ENCODE measurements around the gene ZNF81. TPM values are rescaled to one million over a fixed set of nuclear protein-coding genes. Genes with fewer than 3 reads are reported as not detected.

The ZNF81 gene
- 5.4 and 5.6 TPM in 2 replicates for total RNA-seq
- polyA plus RNA-seq, result 2.5 and 3.5 TPM in 2 replicates
- polyA plus RNA-seq (2012), result 1.9 and 2.2 TPM in 2 replicates
- 3.9 and 5.6 TPM in 2 replicates for polyA minus RNA-seq (ENCODE audit: low replicate concordance)

DNA sequence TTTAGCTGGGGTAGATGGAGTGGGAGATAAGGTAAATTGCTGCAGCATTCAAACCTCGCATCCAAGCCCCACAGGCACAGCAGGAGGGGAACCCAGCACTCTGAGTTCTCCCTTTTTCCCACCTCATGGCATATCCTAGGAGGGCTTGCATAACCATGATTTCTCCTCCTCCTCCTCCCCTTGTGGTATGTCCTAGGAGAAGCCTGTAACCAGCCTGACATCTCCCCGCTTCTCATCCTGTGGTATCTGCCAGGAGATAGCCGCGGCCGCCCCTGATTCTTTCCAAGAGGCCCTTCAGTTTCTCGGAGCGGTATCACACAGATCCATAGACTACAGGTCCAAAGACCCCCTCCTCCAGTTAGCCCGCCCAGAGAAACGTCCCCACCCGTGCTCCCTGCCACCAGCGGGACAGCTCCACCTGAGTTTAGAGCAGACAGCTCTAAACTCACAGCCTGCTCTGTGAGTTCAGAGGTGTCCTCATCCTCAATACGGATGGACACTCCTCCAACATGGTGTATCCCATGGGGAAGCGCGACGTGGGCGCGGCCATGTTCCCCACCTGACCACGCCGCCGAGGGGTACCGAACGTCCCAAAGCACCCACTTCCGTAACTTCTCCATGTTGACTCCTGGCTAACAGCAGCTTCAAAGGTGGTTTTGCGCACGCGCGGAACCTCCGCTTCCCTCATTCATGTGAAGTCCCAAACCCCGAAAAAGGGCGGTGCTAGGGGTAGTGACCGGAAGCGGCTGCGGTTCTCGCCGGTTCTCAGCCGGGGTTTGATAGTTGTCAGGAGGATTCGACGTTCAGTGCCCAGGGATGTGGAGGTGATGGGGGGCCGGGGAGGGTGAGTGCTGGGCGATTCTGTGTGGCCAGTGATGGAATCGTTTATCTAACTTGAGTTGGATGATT is at the start of gene ZNF81:
ZNF81 (plus strand) TSS at position 739 of the 909 bp plus-strand sequence. CDS start 9,366 bp downstream, outside the sequence.
- peaks cover 2% of the 10 kb centered on the region for H3K79me2 ChIP-seq (ENCODE audit: control insufficient read depth, insufficient read depth, low read length)
- H3K4me2 ChIP-seq (ENCODE audit: extremely low read depth, insufficient read depth, low read length), result peak within 1 kb of the TSS; percentile 79
- peak within 1 kb of the TSS; percentile 85 for H2AFZ ChIP-seq (ENCODE audit: low read length)
- H3K9me3 ChIP-seq (ENCODE audit: control insufficient read depth, insufficient read depth, low read depth, low read length), result no peaks in the 10 kb centered on the region
- H3K27ac ChIP-seq (ENCODE audit: insufficient read depth, low read length), result peak within 1 kb of the TSS; percentile 69
- peak within 1 kb of the TSS; percentile 58 for H3K9ac ChIP-seq (ENCODE audit: insufficient read depth, low read length)
- H3K4me1 ChIP-seq (ENCODE audit: control insufficient read depth, extremely low read depth, insufficient read depth, low read length), result no peaks in the 10 kb centered on the region
- TF ChIP-seq, protein P1, sequence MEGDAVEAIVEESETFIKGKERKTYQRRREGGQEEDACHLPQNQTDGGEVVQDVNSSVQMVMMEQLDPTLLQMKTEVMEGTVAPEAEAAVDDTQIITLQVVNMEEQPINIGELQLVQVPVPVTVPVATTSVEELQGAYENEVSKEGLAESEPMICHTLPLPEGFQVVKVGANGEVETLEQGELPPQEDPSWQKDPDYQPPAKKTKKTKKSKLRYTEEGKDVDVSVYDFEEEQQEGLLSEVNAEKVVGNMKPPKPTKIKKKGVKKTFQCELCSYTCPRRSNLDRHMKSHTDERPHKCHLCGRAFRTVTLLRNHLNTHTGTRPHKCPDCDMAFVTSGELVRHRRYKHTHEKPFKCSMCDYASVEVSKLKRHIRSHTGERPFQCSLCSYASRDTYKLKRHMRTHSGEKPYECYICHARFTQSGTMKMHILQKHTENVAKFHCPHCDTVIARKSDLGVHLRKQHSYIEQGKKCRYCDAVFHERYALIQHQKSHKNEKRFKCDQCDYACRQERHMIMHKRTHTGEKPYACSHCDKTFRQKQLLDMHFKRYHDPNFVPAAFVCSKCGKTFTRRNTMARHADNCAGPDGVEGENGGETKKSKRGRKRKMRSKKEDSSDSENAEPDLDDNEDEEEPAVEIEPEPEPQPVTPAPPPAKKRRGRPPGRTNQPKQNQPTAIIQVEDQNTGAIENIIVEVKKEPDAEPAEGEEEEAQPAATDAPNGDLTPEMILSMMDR (conservative IDR thresholded peaks at IDR 0.05 in 1 of 2, IDR thresholded peaks at IDR 0.05 in 1 of 2; ENCODE audit: low read depth in 1 of 2, low read length in 2 of 2), result no peak
- no peak for TF ChIP-seq EZH2 (IDR thresholded peaks at IDR 0.05; ENCODE audit: low read length, missing control alignments)
- no peaks in the 10 kb centered on the region for H3K36me3 ChIP-seq (ENCODE audit: control insufficient read depth, insufficient read depth, low read length)
- no peaks in the 10 kb centered on the region for H4K20me1 ChIP-seq (ENCODE audit: control insufficient read depth, extremely low read depth, insufficient read depth, low read length)
- H3K4me3 ChIP-seq (replicated peaks in 1 of 4; ENCODE audit: control extremely low read depth in 1 of 4, insufficient read depth in 1 of 4, low read depth in 3 of 4, low read length in 4 of 4), result peak within 1 kb of the TSS; percentile 54 to 88 (median 64)
- no peaks in the 10 kb centered on the region for H3K27me3 ChIP-seq (ENCODE audit: control insufficient read depth, insufficient read depth, low read length)
- DNase-seq (ENCODE audit: low read depth in 2 of 2), result peak; percentile 94 to 96

DNA sequence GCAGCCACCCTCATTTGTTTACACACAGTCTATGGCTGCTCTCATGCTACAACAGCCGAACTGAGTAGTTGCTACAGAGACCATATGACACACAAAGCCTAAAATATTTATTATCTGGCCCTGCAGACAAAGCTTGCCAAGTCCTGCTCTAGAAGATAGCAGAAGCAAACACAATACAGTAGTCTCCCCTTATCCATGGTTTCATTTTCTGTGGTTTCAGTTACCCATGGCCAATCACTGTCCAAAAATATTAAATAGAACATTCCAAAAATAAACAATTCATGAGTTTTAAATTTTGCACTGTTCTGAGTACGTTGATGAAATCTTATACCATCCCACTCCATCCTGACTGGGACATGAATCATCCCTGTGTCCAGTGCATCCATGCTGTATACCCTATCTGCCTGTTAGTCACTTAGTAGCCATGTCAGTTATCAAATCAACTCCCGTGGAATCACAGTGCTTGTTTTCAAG is 40.2 kb upstream of the ZNF81 start:
- H2AFZ ChIP-seq (ENCODE audit: low read length), result peak overlapping the region; percentile 2

DNA sequence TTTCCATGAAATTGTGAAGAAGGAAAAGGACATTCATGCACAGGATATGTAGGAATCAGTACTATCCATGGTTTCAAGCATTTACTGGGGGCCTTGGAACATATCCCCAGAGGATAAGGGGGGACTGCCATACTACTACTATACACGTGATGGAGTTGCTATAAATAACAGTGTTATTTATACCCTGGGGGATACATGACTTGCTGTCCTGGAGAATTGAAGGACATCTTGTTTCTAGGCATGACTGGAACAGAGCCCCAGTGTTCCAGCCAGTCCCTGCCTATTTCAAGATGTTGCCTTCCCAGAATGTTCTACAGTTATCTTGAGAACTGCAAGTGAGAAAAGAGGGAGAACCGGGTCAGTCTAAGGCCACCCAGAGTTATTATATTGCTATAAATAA is 39.6 kb upstream of the ZNF81 start:
- H3K27me3 ChIP-seq (ENCODE audit: control insufficient read depth, insufficient read depth, low read length), result no peaks in the 10 kb centered on the region
- no peak for DNase-seq (ENCODE audit: low read depth in 2 of 2)
- no peak overlapping the region for H2AFZ ChIP-seq (ENCODE audit: low read length)
- no peaks in the 10 kb centered on the region for H3K4me1 ChIP-seq (ENCODE audit: control insufficient read depth, extremely low read depth, insufficient read depth, low read length)
- no peaks in the 10 kb centered on the region for H3K9me3 ChIP-seq (ENCODE audit: control insufficient read depth, insufficient read depth, low read depth, low read length)
- H3K27ac ChIP-seq (ENCODE audit: insufficient read depth, low read length), result no peak overlapping the region
- H3K4me2 ChIP-seq (ENCODE audit: extremely low read depth, insufficient read depth, low read length), result peak overlapping the region; percentile 25
- no peak overlapping the region for H3K9ac ChIP-seq (ENCODE audit: insufficient read depth, low read length)
- no peaks in the 10 kb centered on the region for H4K20me1 ChIP-seq (ENCODE audit: control insufficient read depth, extremely low read depth, insufficient read depth, low read length)
- H3K36me3 ChIP-seq (ENCODE audit: control insufficient read depth, insufficient read depth, low read length), result no peaks in the 10 kb centered on the region
- H3K79me2 ChIP-seq (ENCODE audit: control insufficient read depth, insufficient read depth, low read length), result no peaks in the 10 kb centered on the region
- H3K4me3 ChIP-seq (replicated peaks in 1 of 4; ENCODE audit: control extremely low read depth in 1 of 4, insufficient read depth in 1 of 4, low read depth in 3 of 4, low read length in 4 of 4), result no peak overlapping the region
- no peak for TF ChIP-seq EZH2 (IDR thresholded peaks at IDR 0.05; ENCODE audit: low read length, missing control alignments)
- TF ChIP-seq, protein P1 (conservative IDR thresholded peaks at IDR 0.05 in 1 of 2, IDR thresholded peaks at IDR 0.05 in 1 of 2; ENCODE audit: low read depth in 1 of 2, low read length in 2 of 2), result no peak

More for the DNA sequence above, 40.2 kb upstream of the ZNF81 start:
- TF ChIP-seq EZH2 (IDR thresholded peaks at IDR 0.05; ENCODE audit: low read length, missing control alignments), result no peak
- TF ChIP-seq, protein P1 (conservative IDR thresholded peaks at IDR 0.05 in 1 of 2, IDR thresholded peaks at IDR 0.05 in 1 of 2; ENCODE audit: low read depth in 1 of 2, low read length in 2 of 2), result no peak
- no peaks in the 10 kb centered on the region for H3K36me3 ChIP-seq (ENCODE audit: control insufficient read depth, insufficient read depth, low read length)
- no peaks in the 10 kb centered on the region for H3K4me1 ChIP-seq (ENCODE audit: control insufficient read depth, extremely low read depth, insufficient read depth, low read length)
- no peaks in the 10 kb centered on the region for H3K27me3 ChIP-seq (ENCODE audit: control insufficient read depth, insufficient read depth, low read length)
- no peaks in the 10 kb centered on the region for H3K79me2 ChIP-seq (ENCODE audit: control insufficient read depth, insufficient read depth, low read length)
- DNase-seq (ENCODE audit: low read depth in 2 of 2), result peak; percentile 56 to 60
- H3K9me3 ChIP-seq (ENCODE audit: control insufficient read depth, insufficient read depth, low read depth, low read length), result no peaks in the 10 kb centered on the region
- peak overlapping the region; percentile 25 for H3K4me2 ChIP-seq (ENCODE audit: extremely low read depth, insufficient read depth, low read length)
- H4K20me1 ChIP-seq (ENCODE audit: control insufficient read depth, extremely low read depth, insufficient read depth, low read length), result no peaks in the 10 kb centered on the region
- H3K27ac ChIP-seq (ENCODE audit: insufficient read depth, low read length), result peak overlapping the region; percentile 8
- H3K9ac ChIP-seq (ENCODE audit: insufficient read depth, low read length), result no peak overlapping the region
- H3K4me3 ChIP-seq (replicated peaks in 1 of 4; ENCODE audit: control extremely low read depth in 1 of 4, insufficient read depth in 1 of 4, low read depth in 3 of 4, low read length in 4 of 4), result no peak overlapping the region

Measured in fibroblast of lung (primary cell).